SIG-M5 (cell line): ENCODE measurements around the gene MYADM.

ENCODE experiments used
- DNase-seq: peaks from one replicate; lab custom pipeline; 2025; lab: John Stamatoyannopoulos, UW

Gene MYADM

DNA sequence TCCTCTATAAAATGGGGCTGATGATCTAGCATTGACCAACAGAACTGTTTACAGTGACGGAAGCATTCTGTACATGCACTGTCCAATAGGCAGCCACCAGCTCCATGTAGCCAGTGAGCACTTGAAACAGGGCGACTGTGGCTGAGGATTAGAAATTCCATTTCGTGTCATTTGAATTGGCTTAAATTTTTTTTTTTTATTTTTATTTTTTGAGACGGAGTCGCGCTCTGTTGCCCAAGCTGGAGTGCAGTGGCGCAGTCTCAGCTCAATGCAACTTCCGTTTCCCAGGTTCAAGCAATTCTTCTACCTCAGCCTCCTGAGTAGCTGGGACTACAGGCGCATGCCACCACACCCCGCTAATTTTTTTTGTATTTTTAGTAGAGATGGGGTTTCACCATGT is 17.4 kb downstream of the MYADM start:
- no peak for DNase-seq

DNA sequence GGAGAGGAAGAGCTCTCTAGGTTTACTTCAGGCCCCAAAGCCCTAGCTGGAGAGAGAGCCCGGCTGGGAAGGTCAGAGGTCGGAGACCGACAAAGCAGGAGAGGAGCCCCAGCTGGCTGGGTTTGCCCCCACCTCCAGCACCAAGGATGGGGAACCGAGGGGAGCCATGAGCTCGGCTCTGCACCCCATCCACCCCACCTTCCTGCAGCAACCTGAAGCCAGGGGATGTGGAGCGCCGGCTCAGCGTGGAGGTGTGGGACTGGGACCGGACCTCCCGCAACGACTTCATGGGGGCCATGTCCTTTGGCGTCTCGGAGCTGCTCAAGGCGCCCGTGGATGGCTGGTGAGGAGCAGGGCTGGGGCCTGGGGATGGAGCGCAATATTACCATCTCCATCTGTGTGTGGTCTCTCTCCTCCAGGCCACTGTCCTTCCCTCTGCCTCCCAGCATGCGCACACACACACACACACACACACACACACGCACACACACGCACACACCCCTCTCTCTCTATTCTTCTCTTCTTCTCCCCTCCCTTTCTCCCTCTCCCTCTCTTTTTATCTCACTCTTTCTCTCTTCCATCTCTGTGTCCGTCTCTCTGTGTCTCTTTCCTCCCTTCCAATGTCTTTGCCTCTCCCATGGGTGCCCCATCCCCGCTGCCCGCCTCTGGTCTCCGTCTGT is 24.8 kb downstream of the MYADM start:
- no peak for DNase-seq

DNA sequence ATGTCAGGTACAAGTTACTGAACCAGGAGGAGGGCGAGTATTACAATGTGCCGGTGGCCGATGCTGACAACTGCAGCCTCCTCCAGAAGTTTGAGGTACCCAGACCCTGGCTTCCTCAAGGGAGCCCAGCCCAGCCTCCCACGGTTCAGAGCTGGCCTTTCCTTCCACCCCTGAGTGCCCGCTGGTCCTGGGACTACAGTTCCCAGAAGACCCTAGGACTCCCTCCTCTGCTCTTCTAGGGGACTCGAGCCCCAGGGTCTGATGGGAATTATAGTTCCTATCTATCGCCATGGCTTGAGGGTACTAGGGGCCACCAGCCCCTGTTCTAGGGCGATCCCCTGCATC is 25.3 kb downstream of the MYADM start:
- DNase-seq = no peak

DNA sequence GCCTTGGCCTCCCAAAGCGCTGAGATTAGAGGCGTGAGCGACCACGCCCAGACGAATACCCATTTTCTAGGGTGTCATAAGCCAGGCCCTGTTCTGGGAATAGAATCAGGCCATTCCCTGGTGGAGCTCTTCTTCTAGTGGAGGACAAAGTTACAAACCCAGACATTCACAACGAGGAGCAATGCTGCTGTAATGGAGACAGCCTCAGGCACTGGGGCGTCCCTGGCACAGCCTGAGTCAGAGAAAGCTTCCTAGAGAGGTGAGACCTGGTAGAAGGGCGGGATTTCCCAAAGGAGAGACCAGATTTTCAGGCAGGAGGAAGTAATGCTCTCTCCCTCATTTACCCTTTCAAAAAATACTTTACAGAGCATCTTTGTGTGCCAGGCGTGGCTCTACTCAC is 27.0 kb downstream of the MYADM start:
- DNase-seq = no peak

DNA sequence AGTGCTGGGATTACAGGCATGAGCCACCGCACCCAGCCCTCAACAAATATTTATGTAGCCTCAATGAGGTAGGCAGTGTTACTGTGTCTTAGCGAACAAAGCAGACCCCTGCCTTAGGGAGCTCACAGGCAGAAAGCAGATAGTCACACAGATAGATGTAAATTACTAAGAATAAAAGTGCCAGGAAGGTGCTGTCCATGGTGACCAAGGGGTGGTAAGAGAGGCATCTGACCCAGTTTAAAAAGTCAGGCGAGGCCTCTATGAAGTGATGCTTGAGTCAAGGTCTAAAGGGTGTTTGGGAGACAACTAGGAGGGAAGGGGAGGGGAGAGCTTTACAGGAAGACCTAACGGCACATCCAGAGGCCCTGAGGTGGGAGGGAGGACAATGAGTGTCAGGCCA is 29.0 kb downstream of the MYADM start:
- DNase-seq = no peak

DNA sequence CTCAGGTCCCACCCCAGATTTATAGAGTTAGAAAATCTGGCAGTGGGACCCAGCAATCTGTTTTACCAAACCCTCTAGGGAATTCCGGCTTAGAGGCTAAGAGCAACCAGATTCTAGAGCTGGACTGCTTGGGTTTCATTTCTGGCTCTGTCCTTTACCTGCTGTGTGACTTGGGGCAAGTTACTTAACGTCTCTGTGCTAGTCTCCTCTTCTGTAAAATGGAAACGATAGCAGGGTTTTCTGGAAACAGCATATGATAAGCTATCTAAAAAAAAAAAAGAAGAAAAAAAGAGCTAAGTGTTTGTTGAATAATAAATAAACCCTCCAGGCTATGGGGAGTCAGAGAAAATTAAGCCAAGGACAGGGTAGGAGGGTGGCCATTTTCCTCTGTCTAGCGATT is 29.8 kb downstream of the MYADM start:
- DNase-seq = no peak

DNA sequence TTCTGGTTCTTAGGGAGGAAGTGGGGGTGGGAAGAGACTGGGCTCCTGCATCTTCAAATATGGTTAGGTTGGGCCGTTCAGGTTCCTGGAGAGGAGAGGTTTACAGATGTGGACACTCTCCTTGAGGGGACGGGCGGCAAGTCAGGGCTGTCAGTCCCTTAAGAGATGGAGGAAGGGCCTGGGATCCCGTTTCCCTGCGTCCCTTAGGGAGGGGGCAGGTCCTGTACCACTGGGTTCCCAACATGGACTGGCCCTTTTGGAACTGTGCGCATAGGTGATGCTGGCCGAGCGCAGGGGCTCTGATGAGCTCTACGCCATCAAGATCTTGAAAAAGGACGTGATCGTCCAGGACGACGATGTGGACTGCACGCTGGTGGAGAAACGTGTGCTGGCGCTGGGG is 30.5 kb downstream of the MYADM start:
- DNase-seq = no peak

DNA sequence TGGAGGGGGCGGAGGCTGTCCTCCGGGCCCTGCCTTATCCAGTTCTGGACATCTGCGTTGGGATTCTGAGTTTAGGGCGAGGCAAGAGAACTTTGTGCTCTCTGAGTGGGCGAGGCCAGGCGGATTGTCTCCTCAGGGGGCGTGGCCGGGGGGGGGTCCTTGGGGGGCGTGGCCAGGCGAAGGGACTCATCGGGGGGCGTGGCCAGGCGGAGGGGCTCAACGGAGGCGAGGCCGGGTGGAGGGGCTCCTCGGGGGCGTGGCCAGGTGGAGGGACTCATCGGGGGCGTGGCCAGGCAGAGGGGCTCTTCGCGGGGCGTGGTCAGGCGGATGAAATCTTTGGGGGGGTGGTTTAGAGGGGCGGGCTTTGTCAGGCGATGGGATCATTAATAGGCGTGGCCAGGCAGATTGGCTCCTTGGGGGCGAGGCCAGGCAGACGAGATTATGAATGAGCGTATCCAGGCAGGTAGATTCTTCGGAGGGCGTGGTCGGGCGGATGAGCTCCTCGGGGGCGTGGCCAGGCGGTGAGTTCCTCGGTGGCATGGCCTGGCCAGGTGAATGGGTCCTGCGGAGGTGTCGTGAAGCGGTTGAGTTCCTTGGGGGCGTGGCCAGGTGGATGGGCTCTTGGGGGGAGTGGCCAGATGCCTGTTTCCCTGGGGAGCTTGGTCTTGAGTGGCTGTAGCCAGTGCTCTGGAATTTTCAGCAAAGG is 31.1 kb downstream of the MYADM start:
- DNase-seq = no peak

DNA sequence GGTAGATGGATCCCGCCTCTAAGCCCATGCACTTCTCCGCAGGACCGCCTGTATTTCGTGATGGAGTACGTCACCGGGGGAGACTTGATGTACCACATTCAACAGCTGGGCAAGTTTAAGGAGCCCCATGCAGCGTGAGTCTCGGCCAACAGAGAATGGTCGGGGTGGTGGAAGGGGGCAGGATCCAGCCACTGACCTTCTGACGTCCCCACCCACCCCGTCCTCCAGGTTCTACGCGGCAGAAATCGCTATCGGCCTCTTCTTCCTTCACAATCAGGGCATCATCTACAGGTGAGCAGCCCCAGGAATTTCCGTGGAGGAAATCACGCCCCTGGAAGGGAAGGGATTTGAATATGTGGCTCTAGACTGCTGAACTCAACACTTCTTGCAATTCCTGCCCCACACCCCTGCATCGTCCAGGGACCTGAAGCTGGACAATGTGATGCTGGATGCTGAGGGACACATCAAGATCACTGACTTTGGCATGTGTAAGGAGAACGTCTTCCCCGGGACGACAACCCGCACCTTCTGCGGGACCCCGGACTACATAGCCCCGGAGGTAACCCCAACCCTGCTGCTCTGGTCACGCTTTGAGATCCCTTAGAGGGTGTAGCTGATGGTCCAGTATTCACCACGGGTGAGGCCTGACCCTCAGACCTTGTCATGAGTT is 32.6 kb downstream of the MYADM start:
- DNase-seq = no peak

DNA sequence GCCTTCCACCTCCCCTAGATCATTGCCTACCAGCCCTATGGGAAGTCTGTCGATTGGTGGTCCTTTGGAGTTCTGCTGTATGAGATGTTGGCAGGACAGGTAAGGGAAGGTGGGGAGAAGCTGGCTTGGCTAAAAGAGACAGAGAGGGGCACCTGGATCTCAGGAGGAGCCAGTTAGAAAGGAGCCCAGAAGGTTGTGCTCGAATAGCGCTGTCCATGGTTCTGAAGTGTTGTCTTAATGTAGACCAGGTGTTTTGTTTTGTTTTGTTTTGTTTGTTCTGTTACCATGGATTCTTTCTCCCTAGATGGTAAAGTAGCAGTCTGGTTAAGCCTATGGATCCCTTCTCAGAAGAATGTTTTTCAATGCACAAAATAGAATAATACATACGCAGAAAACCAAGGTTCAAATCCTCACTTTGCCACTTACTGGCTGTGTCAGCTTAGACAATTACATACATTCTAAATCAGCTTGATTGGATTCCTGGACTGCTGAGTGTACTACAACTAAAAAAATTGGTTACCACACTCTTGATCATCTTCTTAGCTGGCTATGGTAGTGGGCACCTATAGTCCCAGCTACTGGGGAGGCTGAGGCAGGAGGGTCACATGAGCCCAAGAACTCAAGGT is 35.5 kb downstream of the MYADM start:
- no peak for DNase-seq

DNA sequence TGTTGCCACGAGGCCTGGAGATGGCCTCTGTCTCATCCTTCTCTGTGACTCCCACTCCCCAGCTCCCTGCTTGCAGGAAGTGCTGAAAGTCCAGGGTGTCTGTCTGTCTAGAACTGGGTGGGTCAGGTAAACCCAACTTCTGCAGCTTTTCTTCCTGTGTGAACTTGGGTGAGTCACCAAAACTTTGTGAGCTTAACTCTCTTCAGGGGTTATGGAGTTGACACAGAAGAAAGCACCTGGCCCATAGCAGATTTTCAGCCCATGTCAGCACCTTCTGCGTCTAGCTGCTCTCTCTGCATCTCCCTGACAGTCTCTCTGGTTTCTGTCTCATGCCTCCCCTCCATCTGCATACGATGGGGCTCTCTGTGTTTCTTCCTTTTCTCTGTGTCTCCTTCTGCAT is 37.2 kb downstream of the MYADM start:
- no peak for DNase-seq

DNA sequence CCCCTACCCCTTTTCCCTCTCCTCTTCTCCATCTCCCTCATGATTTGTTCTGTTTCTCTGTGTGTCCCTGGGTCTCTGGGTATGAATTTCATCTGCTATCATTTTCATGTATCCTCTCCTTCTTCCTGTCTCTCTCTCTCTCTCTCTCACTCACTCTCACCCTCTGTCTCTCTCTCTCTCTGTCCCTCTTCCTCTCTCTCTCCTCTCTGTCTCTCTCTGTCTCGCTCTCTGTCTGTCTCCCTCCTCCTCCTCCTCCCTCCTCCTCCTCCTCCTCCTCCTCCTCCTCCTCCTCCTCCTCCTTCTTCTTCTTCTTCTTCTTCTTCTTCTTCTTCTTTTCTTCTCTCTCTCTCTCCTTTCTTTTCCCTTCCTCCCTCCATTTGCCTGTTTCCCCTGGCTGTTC is 38.1 kb downstream of the MYADM start:
- DNase-seq = no peak

DNA sequence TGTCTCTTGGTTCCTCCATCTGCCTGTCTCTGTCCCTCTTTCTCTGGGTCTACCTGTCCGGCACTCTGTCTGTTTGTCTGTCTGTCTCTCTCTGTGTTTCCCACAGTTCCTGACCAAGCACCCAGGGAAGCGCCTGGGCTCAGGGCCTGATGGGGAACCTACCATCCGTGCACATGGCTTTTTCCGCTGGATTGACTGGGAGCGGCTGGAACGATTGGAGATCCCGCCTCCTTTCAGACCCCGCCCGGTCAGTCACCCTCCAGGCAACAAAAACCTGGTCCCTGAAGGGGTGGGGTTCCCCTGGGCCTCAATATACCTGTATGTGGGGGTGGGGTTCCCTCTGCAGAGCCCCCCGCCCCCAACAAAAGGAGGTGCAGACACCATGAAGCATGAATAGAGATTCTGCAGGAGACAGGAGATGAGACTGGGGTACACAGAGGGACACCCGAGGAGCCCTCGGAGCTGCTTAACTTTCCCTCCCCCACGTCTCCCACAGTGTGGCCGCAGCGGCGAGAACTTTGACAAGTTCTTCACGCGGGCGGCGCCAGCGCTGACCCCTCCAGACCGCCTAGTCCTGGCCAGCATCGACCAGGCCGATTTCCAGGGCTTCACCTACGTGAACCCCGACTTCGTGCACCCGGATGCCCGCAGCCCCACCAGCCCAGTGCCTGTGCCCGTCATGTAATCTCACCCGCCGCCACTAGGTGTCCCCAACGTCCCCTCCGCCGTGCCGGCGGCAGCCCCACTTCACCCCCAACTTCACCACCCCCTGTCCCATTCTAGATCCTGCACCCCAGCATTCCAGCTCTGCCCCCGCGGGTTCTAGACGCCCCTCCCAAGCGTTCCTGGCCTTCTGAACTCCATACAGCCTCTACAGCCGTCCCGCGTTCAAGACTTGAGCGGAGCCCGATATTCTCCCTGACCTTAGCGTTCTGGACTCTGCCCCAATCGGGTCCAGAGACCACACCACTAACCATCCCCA is 38.8 kb downstream of the MYADM start:
- DNase-seq = no peak

DNA sequence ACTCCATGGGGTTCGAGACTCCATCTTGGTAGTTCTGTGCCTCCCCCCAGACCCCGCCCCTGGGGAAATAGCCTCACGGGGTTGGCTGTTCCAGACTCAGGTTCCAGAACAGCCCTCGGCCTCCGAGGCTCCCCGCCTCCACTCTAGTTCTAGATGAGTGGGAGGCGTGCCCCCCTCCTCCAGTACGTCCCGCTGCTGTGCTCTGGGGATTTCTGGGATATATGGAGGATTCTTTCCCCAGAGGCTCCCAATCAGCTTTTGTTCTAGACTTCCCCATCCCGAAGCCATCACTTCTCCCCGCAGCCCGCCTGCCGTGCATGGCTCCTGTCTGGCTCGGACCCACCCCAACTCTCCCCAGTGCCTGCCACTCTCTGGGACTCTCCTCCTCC is 39.5 kb downstream of the MYADM start:
- DNase-seq = no peak

DNA sequence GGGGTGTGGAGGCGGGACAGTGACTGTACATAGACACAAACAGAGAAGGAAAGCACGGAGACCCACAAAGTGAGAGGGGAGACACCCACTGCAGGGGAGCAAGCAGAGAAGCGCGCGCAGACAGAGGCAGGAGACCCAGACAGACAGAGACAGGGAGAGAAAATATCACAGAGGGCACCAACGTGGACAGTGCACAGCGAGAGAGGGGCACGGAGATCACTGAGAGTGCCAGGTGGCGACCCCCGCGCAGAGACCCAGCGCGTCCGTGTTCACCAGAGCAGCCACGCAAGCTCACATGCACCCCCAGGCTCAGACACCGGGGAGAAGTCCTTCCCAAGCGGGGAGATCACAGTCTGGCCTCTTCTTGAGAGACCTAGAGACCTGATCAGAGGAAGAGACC is 40.0 kb downstream of the MYADM start:
- no peak for DNase-seq

DNA sequence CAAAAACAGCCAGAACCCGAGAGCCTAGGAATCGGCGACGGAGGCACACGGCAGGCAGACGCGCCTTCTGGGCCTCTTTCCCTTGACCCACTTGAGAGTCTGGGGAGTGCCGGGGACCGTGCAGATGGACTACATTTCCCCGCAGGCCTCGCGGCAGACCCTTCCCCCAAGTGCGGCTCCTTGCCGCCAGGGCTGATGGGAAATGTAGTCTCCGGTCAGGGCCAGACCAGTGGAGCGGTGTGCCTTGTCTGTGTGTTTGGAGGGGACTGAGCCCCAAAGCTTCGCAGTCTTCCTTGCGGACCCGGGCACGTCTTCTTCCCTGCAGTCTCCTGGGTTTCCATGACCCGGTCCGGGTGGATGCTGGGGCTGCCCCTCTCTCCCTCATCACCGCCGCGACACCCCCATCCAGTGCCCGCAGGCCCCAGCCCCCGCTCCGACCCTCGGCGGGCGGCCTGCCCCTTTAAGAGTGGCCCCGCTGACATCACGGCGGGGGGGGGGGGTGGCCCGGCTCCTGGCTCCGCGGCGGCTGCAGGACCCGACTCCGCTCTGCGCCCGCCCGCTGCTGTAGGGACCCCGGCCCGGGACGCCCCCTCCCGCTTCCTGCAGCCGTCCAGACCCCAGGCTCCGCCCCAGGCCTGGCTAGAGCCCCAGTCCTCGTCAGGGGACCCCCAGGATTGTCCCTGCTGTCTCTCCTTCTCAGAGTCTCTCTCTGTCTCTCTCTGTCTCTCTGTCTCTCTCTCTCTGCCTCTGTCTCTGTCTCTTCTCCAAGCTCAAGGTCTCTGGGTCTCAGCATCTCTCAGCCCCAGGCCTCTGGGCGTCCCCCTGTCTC is 40.6 kb downstream of the MYADM start:
- DNase-seq = no peak

DNA sequence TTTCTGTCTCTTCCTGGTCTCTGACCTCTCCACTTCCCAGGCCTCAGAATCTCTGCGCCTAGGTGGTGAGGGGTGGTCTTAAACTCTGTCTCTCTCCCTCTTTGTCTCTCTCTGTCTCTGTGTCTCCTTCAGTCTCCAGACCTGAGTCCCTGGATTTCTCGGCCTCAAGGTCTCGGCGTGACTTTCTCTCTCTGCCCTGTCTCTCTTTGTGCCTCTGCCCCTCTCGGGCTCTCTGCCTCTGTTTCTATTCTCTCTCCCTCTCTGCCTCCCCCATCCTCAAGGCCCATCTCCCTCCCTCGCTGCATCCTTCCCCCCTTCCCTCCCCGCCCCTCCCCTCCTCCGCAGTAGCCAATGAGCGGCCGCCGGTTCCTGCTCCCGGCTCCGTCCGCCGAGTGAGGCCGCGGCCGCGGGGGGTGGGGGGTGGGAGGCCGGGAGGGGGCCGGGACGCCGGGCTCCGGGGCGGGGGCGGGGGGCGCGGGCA is 41.3 kb downstream of the MYADM start, which contains the start of gene CACNG7:
TSS of gene CACNG7 (plus strand) at position 344 of the 481 bp plus-strand sequence. CDS start 3,554 bp downstream, outside the sequence.
- DNase-seq = no peak

DNA sequence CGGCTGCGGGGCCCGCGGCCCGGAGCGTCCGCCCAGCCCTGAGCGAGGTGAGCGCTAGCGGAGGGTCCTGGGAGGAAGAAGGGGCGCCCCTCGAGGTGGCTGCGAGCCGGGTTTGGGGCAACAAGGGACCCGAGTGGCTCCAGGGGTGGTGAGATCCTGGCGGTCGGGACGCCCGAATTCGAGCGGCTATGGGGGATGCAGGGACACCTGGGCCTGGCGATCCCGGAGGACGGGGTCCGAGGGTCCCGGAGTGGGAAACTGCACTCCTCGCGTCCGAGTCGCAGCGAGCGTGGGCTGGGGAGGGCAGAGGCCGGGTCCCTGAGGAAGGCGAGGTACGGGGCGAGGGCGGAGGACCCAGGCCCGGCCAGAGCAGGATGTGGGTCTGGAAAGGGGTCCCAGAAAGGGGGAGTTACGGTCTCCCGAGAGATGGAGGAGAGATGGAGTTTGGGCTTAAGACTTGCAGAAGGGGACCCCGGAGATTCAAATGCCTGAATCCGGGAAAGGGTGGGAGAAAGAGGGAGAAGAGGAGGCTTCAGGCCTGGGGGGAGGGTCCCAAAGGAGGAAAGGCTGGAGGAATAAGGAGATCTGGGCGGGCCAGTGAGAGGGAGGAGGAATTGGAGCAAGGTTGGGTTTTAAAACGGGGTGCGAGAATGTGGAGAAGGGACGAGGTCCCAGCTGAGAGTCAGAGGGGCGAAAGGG is 41.9 kb downstream of the MYADM start:
- no peak for DNase-seq

DNA sequence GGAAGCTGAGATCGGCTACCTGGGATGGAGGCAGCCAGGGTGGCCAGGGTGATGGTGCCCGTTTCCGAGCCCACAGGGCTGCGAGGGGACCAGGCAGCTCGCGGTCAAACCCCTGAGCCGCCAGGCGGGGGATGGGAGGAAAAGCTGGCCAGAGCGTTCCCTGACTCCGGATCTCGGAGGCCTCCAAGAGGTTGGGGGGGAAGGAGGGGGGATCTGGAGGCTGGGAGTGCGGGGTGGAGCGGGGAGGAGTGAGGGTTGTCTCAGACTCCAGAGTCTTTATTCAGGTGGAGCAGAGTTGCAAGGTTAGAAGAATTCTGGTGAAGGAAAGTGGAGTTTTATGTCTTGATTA is 42.5 kb downstream of the MYADM start:
- DNase-seq = no peak

DNA sequence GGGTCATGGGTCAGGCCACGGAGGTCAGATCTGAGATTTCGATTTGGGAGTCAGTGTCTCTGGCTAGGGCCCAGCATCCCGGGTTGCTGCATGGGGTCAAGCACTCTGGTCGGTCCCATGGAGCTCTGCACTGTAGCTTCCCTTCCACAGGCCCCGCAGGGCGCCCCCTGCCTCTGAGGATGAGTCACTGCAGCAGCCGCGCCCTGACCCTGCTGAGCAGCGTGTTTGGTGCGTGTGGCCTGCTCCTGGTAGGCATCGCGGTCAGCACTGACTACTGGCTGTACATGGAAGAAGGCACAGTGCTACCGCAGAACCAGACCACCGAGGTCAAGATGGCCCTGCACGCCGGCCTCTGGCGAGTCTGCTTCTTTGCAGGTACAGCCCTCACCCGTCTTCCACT is 45.0 kb downstream of the MYADM start:
- DNase-seq = no peak
